AG08396 (cell line): Measurements from ENCODE around the gene MACROD2.
"Not testable (repeated sequence)": the region's sequence is repeated elsewhere in the genome, so short reads cannot be mapped to it uniquely, and the experiment has no call there.

ENCODE experiments used
- DNase-seq: peaks from one replicate; pipeline ENCODE4 v3.0.0; 2012; ENCODE audit warnings: low spot score, mixed read lengths

MACROD2 gene

GRCh38 chr20:13995086-13995665, at the start of gene MACROD2:
Gene MACROD2, plus strand, starts transcription at chr20:13995516.
- DNase-seq: peak; percentile 92

- no peak for DNase-seq
These were observed 47.6 kb upstream of the MACROD2 start for GRCh38 chr20:13947719-13948118.

- DNase-seq: no peak
These were observed 42.1 kb upstream of the MACROD2 start for GRCh38 chr20:13953227-13953626.

GRCh38 chr20:13960119-13960518, 35.2 kb upstream of the MACROD2 start:
- DNase-seq: no peak

GRCh38 chr20:13960525-13960924, 34.8 kb upstream of the MACROD2 start:
- no peak for DNase-seq

- DNase-seq: no peak
These were observed 11.1 kb upstream of the MACROD2 start for GRCh38 chr20:13984211-13984610.

- no peak for DNase-seq
These were observed 4.9 kb upstream of the MACROD2 start, which contains the start of gene SEL1L2 for GRCh38 chr20:13990465-13990864. Gene SEL1L2, minus strand, starts transcription at chr20:13990614. Its CDS starts 80 bp downstream, at chr20:13990534.

GRCh38 chr20:13991311-13991710, 4.0 kb upstream of the MACROD2 start:
- DNase-seq: no peak

GRCh38 chr20:13991955-13992354, 3.4 kb upstream of the MACROD2 start:
- not testable (repeated sequence) for DNase-seq

- peak; percentile 21 for DNase-seq
These were observed 525 bp downstream of the MACROD2 start for GRCh38 chr20:13995841-13996240.

GRCh38 chr20:13996265-13996664, 949 bp downstream of the MACROD2 start:
- DNase-seq: peak; percentile 5

GRCh38 chr20:14000917-14001316, 5.6 kb downstream of the MACROD2 start:
- DNase-seq: no peak

GRCh38 chr20:14005996-14006395, 10.7 kb downstream of the MACROD2 start:
- no peak for DNase-seq

- DNase-seq: no peak
These were observed 13.9 kb downstream of the MACROD2 start for GRCh38 chr20:14009208-14009607.

GRCh38 chr20:14012671-14013070, 17.4 kb downstream of the MACROD2 start:
- no peak for DNase-seq

GRCh38 chr20:14030991-14031390, 35.7 kb downstream of the MACROD2 start:
- DNase-seq: no peak

GRCh38 chr20:14033310-14033709, 38.0 kb downstream of the MACROD2 start:
- no peak for DNase-seq

- no peak for DNase-seq
These were observed 41.3 kb downstream of the MACROD2 start for GRCh38 chr20:14036567-14036966.

GRCh38 chr20:14044712-14045276, 49.5 kb downstream of the MACROD2 start:
- DNase-seq: not testable (repeated sequence)

- no peak for DNase-seq
These were observed 51.2 kb downstream of the MACROD2 start for GRCh38 chr20:14046534-14046933.

GRCh38 chr20:14049111-14049510, 53.8 kb downstream of the MACROD2 start:
- no peak for DNase-seq

- DNase-seq: no peak
These were observed 56.1 kb downstream of the MACROD2 start for GRCh38 chr20:14051454-14051853.

- peak; percentile 26 for DNase-seq
These were observed 59.9 kb downstream of the MACROD2 start for GRCh38 chr20:14055127-14055742.

GRCh38 chr20:14062171-14062570, 66.9 kb downstream of the MACROD2 start:
- no peak for DNase-seq
